Stimulated activated effector memory CD8-positive, alpha-beta T cell treated with anti-CD3 and anti-CD28 coated beads, Interleukin-12 subunit alpha, Interleukin-12 subunit beta, amount 100 ng/mL, for 72 hours (primary cell): Measurements from ENCODE around the gene PI16.
"Not testable (repeated sequence)": the region's sequence is repeated elsewhere in the genome, so short reads cannot be mapped to it uniquely, and the experiment has no call there.

Source experiments
- ATAC-seq: fragments of 150-1000 bp; cut with Tn5 transposase; 2 replicates; pipeline ENCODE4 v1.10.0; 2021
- DNase-seq, 2 donors: peaks; one replicate each; pipeline ENCODE4 v3.0.0; 2021 to 2022; ENCODE audit warnings: low spot score in 2 of 2
- H3K27ac Mint-ChIP-seq: one replicate; pipeline ENCODE4 v1.8.0; 2022; ENCODE audit warnings: mild to moderate bottlenecking, mixed read lengths
- H3K36me3 Mint-ChIP-seq: one replicate; pipeline ENCODE4 v1.8.0; 2022; ENCODE audit warnings: mild to moderate bottlenecking, mixed read lengths
- H3K4me1 Mint-ChIP-seq: one replicate; pipeline ENCODE4 v1.8.0; 2022; ENCODE audit warnings: mixed read lengths
- H3K4me3 Mint-ChIP-seq: one replicate; pipeline ENCODE4 v1.8.0; 2022; ENCODE audit warnings: mild to moderate bottlenecking, mixed read lengths
- H3K9me3 Mint-ChIP-seq: one replicate; pipeline ENCODE4 v1.8.0; 2022; ENCODE audit warnings: mixed read lengths

PI16 gene

DNA sequence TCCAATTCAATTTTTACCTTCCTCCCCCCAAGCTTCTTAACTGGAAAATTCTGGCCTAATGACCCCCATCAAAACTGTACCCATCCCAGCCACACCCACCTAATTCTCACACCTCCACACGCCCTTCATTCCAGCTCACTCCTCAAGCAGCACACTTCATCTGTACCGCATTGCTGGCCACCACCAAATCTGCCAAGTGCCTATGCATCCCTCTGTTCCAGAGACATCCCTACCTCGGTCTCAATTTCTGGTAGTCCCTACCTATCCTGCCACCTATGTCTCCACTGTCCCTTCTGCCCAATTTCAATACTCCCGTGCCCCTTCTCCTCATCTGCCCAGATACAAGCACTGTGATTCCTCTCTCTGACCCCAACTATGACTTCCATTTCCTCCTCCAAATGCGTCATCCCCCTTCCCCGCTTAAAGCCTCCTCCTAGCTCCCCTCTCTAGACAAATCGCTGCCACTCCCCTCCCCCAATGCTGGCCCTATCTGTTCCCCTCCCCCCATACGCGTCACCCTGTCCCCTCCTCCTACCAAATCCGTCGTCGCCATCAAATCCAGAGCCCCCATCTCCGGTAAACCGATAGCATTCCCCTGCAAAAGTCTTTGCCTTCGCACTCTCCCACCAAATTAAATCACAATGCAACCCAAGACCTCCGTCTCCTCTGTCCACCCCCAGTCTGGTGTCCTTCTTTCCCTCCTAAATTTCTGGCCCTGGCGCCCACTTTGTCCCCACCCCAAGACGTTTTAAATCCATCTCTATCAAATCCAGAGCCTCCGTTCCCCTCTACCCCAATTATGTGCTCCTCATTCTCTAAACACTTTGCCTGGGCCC lies 30.3 kb downstream of the PI16 start:
- Mint-ChIP-seq H3K4me3 (no peak overlapping the region), H3K4me1 (peaks cover 33% of the 10 kb centered on the region), H3K36me3 (peaks cover 10% of the 10 kb centered on the region), H3K9me3 (no peaks in the 10 kb centered on the region), H3K27ac (no peak overlapping the region)
- ATAC-seq (peak; percentile 53), DNase-seq (peak; percentile 18 to 70)

DNA sequence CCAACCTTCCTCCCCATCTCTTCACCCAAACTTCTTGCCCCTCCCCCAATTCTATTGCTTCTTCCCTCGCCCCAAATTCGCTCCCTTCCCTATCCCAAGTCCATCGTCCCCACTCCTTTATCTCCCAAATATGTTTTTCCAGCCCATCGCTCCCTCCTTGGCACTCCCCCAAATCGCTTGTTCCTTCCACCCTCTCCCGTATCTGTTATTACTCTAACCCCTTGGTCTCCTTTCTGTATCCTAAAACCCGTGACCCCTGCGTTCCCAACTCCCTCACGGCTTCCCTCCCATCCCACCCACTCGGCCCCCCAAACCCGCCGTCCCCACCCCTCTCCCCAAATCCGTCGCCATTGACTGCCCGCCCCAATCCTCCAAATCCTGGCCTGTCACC lies 30.9 kb downstream of the PI16 start:
- ATAC-seq (no peak), DNase-seq (no peak)
- Mint-ChIP-seq H3K27ac (no peak overlapping the region), H3K4me3 (no peak overlapping the region), H3K36me3 (peaks cover 8% of the 10 kb centered on the region), H3K4me1 (peaks cover 29% of the 10 kb centered on the region), H3K9me3 (no peaks in the 10 kb centered on the region)

DNA sequence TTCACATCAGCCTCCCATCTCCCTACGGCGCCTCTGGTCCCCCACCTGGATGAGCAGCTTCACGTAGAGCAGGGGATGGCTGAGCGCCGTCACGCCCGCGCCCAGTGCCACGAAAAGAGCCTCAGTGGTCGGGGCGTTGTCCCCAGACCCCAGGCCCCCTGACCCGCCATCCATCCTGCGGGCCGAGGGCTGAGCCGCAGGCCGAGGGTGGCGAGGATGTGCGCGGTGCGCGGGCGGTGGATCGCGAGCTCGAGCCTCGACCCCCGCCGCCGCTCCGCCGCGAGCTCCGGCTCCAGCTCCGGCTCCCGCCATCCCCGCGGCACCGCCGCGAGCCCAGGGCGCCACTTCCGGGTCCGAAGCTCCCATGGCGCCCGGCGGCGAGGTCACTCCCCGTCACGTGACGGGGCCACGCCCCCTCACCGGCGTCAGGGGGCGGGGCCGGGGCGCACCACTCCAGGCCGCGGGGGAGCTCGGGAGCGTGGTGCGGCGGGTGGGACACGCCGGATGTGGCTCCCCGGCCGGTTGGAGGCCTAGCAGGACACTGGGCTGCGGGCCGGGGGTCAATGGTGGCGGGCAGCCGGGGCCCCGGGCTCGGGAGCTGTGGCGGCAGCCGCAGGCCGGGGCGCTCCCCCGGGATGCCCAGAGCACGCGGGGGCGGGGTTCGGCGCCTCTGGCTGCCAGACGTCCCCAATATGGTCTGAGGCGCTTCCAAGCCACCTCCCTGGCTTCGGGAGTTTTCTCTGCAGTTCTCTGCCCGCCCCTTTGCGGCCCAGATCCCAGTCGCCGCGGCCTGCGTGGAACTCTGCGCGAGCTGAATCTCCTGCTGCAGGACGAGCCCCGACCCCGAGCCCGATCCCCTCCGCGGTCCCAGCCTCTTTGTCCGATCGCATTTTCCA lies 31.5 kb downstream of the PI16 start, which contains the start of gene MTCH1:
Gene MTCH1, minus strand, starts transcription at position 389 of the 896 bp plus-strand sequence. Its CDS starts 23 bp downstream, at position 366.
- ATAC-seq (peak; percentile 89), DNase-seq (peak; percentile 94 to 96)
- no peak within 1 kb of the TSS for H3K4me3 Mint-ChIP-seq
- peaks cover 8% of the 10 kb centered on the region for H3K36me3 Mint-ChIP-seq
- H3K4me1 Mint-ChIP-seq: peaks cover 23% of the 10 kb centered on the region
- no peak within 1 kb of the TSS for H3K27ac Mint-ChIP-seq
- no peaks in the 10 kb centered on the region for H3K9me3 Mint-ChIP-seq

DNA sequence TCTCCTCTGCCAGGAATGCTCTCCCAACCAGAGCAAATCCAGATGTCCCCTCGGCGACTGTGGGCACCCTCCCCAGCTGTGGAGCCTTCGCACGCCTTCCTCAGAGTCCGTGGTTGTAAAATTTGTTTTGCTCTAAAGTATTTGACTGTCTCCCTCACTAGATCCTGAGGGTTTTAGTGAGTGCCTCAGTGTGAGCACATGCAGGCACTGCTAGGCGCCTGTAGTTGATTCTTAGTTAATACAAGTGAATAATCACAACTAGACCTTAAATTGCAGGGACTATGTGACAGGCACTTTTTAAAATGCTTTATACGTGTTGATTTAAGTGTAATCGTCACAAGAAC lies 32.1 kb downstream of the PI16 start:
- Mint-ChIP-seq H3K4me3 (no peak overlapping the region), H3K36me3 (peaks cover 8% of the 10 kb centered on the region), H3K4me1 (peaks cover 17% of the 10 kb centered on the region), H3K27ac (no peak overlapping the region), H3K9me3 (no peaks in the 10 kb centered on the region)
- no peak for DNase-seq
- ATAC-seq: peak; percentile 23

DNA sequence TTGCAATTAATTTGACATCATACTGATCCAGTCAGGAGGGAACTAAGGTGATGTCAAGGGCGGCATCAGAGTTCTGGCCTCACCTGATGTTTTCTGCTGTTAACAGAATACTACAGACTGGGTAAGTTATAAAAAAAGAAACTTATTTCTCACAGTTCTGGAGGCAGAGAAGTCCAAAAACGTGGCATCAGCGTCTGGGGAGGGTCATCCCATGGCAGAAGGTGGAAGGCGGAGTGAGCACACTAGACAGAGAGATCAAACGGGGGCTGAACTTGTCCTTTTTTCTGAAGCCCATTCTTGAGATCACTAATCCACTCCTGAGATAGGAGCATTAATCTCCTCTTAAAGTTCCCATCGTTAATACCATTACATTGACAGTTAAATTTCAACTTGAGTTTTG lies 34.7 kb downstream of the PI16 start:
- H3K4me1 Mint-ChIP-seq: peaks cover 11% of the 10 kb centered on the region
- H3K27ac Mint-ChIP-seq: no peak overlapping the region
- H3K9me3 Mint-ChIP-seq: no peaks in the 10 kb centered on the region
- no peak for DNase-seq
- no peak for ATAC-seq
- no peak overlapping the region for H3K4me3 Mint-ChIP-seq
- peaks cover 8% of the 10 kb centered on the region for H3K36me3 Mint-ChIP-seq

DNA sequence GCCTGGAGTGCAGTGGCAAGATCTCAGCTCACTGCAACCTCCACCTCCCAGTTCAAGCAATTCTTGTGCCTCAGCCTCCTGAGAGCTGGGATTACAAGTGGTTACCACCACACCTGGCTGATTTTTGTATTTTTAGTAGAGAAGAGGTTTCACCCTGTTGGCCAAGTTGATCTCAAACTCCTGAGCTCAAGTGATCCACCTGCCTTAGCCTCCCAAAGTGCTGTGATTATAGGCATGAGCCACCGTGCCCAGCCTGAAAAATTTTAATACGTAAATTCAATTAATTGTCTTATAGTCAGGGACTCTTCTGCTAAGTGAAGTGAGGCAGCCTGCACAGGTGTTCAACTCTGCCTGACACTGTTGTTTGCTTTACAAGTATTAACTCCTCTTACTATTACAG lies 35.9 kb downstream of the PI16 start:
- peaks cover 11% of the 10 kb centered on the region for H3K4me1 Mint-ChIP-seq
- ATAC-seq, H3K27ac Mint-ChIP-seq, H3K36me3 Mint-ChIP-seq, H3K4me3 Mint-ChIP-seq, DNase-seq, H3K9me3 Mint-ChIP-seq: not testable (repeated sequence)

DNA sequence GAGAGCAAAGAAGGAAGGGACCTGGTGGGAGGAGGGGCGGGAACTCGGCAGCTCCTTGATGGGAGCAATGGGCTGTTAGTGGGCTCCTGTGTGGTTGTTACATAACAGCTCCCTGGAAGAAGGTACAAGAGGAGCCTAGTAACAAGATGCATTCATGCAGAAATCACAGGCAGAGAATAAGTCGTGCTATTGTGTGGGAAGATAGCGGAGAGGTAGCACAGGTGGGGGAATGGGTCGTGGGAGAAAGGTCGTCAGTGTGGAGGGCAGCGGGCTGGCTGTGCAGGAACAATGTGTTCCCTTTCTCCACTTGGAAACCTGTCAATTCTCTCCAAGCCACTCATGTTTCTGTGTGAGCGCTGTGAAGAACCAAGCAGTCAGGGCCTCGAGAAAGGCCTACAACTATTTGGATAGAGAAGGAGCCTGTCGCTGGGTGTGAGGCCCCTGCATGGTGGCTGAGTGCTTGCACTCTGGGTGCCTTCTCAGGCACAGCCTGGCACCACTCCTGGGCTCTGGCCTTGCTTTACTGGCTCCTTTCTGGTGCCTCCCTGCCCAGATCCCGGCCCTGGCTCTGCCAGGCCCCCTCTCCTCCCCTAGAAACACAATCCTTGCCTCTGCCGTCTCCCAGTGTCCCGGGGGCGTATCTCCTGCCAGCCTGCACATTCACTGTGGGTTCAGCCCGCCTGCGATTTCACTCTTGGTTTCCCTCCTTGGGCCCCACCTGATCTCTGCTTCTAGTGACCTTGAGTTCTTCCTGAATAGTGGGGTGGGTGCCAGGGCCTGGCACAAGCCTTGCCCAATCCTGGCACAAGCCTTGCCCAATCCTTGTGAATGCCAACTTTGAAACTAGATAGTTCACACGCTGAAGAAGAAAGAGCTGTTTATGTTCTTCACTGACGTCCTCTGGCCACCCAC lies 43.5 kb downstream of the PI16 start:
- Mint-ChIP-seq H3K27ac (no peak overlapping the region), H3K4me3 (no peak overlapping the region), H3K4me1 (no peaks in the 10 kb centered on the region), H3K36me3 (no peaks in the 10 kb centered on the region), H3K9me3 (no peaks in the 10 kb centered on the region)
- ATAC-seq: no peak
- DNase-seq: no peak

DNA sequence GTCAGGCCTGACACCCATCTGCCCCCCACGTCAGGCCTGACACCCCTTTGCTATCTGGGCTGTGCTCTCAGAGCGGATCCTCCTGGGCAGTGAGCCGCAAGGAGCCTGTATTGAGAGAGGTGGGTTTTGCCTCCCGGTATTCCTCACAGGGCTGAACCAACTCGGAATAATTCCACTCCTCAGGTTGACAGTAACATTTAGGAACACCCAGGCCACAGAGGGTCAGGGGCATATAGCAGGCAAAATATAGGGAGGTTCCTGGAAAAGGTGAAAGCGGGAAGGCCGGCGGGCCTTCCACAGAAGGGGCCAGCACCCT lies 44.1 kb downstream of the PI16 start:
- Mint-ChIP-seq H3K4me1 (no peaks in the 10 kb centered on the region), H3K36me3 (no peaks in the 10 kb centered on the region), H3K4me3 (no peak overlapping the region), H3K9me3 (no peaks in the 10 kb centered on the region), H3K27ac (no peak overlapping the region)
- no peak for DNase-seq
- no peak for ATAC-seq

DNA sequence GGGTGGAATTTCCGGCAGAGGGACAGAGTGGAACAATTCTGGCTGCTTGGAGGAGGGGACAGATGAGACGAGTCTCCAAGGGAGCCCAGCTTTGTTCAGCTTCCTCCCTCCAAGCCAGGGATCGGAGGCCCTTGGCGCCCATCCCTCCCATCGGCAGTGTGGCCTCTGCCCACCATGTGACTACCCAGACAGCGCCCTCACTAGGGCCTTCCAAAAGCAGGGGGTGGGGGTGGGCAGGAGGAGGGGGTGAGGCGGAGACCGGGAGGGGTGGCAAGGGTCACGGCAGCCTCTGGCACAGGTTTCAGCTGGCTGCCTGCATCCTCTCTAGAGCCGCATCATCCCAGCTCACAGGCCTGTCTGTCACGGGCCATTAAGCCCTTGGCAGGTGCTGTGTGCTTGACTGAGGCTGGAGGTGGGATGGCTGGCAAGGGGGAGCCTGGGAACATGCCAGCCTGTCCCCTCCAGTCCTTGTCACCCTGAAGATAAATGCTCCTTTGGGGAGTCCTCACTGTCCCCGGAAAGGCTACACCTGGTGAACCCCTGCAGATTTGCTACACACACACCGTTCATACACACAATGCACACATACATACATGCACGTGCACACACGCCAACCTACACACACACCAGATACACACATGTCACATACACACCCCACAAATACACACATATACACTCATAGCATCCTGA lies 44.7 kb downstream of the PI16 start:
- Mint-ChIP-seq H3K9me3 (no peaks in the 10 kb centered on the region), H3K4me1 (no peaks in the 10 kb centered on the region), H3K36me3 (no peaks in the 10 kb centered on the region), H3K4me3 (no peak overlapping the region), H3K27ac (peak overlapping the region; percentile 46)
- DNase-seq (no peak), ATAC-seq (no peak)

DNA sequence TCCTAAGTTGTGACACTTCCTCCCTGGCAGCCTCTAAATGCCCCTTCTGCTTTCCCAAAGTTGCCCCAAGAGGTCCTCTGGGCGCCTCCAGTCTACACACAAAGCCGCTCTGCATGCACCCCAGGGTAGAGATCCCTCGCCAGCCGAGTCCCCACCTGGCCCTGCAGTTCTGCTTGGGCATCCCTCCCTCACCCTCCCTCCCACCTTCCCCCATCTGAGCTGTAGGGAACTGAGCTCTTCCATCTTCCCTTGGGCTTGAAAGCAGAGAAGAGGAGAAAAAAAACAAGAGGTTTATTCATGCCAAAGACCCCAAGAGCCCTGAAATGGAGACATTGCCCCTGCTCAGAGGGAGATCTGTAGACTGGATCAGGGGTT lies 45.2 kb downstream of the PI16 start:
- Mint-ChIP-seq H3K27ac (peak overlapping the region; percentile 46), H3K9me3 (no peaks in the 10 kb centered on the region), H3K4me3 (no peak overlapping the region), H3K36me3 (no peaks in the 10 kb centered on the region), H3K4me1 (no peaks in the 10 kb centered on the region)
- DNase-seq (no peak), ATAC-seq (no peak)

DNA sequence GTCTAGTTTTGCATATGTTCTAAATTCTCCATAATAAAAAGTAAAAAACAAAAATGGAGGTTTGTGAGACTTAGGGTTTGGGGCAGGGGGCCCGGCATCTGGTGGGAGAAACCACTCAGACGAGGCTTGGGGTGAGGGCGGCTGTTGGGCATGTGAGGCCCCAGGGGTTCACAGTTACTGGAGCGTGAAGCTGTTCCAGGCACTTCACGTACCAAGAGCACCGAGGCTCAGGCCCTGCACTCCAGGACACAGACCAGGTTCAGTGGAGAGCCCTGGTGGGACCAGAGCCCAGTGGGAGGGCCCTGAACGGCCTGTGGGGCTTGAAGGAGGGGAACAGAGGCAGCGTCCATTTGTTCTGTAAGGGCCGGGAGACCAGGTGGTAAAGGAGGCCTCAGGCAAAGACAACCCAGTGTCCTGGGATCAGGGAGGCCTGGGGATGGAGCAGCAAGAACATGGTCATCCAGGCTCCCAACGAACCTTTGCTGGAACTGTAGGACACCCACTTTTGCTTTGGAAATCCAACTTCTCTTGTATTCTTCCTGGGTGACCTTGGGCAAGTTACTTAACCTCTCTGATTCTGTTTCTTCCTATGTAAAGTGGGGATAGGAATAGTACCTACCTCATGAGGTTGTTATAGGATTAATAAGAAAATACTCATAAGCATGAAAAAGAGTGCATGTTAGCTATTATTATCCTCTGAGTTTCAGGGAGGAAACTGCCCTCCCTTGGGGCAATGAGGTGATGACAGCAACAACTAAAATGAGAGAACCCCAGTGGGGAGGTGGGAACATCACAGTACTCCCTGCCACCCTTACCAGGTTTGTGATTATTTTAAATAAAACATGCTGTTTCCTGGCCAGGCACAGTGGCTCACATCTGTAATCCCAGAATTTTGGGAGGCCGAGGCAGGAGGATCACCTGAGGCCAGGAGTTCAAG lies 49.8 kb downstream of the PI16 start:
- no peak for ATAC-seq
- no peaks in the 10 kb centered on the region for H3K9me3 Mint-ChIP-seq
- peaks cover 29% of the 10 kb centered on the region for H3K4me1 Mint-ChIP-seq
- H3K4me3 Mint-ChIP-seq: no peak overlapping the region
- DNase-seq: no peak
- peak overlapping the region; percentile 34 for H3K27ac Mint-ChIP-seq
- H3K36me3 Mint-ChIP-seq: no peaks in the 10 kb centered on the region

DNA sequence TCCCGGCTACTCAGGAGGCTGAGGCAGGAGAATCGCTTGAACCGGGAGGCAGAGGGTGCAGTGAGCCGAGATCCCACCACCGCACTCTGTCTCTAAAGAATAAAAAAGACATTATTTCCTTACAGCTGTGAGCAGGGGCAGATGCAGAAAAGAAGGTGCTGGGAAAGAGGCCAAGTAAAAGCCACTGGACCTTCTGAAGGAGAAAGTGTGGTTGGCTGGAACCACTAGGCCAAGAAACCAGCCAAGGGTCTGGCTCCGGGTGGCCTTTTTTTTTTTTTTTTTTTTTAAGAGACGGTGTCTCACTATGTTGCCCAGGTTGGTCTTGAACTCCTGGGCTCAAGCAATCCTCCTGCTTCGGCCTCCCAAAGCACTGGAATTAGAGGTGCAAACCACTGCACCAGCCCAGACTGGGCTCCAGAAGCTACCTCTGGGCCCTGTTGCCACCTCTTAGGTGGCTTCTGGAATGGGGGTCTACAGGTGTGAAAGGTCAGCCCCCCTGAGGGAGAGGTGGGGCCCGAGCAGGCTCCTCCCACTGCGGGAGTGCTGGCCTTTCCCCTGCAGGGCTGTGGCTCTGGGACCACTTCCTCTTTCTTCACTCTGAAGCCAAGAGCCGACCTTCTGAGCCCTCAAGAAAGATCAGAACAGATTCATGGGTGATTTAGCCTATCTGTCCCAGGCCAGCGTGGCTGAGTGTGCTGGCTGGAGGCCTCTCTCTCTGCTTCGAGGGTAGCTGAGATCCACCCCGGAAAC lies 50.7 kb downstream of the PI16 start, which contains the start of gene FGD2:
Gene FGD2, plus strand, starts transcription at position 595 of the 750 bp plus-strand sequence. CDS start 163 bp downstream, outside the sequence.
- Mint-ChIP-seq H3K27ac (peak within 1 kb of the TSS; percentile 75), H3K4me3 (peak within 1 kb of the TSS; percentile 54), H3K36me3 (no peaks in the 10 kb centered on the region), H3K4me1 (peaks cover 29% of the 10 kb centered on the region), H3K9me3 (no peaks in the 10 kb centered on the region)
- DNase-seq (no peak), ATAC-seq (peak; percentile 43)

DNA sequence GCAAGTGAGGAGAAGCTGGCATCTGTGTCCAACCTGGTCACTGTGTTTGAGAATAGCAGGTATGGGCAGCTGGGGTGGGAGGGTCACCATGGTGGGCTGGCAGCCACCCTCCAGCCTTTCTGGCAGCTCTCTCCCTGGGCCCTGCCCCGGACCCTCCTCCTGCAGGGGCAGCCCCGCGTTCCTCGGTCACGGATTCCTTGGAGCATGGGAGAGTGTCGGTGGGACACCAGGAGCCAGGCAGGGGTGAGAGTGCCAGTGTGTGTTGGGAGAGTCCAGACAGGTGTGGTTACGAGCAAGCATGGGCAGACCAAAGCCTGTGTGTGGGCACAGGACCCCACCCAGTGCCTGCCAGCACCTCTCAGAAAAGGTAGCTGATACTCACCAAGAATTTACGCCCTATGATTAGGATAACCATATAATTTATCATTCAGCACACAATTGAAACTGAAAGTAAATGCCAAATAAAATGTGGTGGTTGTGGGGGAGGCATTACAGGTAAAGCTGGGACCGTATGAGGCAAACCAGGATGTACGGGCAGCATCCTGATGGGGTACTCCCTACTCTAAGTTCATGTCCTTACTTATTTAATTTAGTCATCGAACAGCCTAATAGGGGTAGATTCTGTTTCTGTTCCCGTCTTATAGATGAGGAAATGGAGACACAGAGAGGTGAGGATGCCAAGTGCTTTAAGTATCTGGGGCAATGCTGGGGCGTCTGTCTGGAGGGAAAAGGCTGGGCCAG lies 51.5 kb downstream of the PI16 start:
- H3K27ac Mint-ChIP-seq: peak overlapping the region; percentile 75
- DNase-seq (no peak), ATAC-seq (peak; percentile 19)
- H3K4me3 Mint-ChIP-seq: peak overlapping the region; percentile 54
- H3K4me1 Mint-ChIP-seq: peaks cover 29% of the 10 kb centered on the region
- H3K36me3 Mint-ChIP-seq: no peaks in the 10 kb centered on the region
- H3K9me3 Mint-ChIP-seq: no peaks in the 10 kb centered on the region
